HG03469 (cell line): ENCODE results near the gene CABP1.
"Not testable (repeated sequence)": the region's sequence is repeated elsewhere in the genome, so short reads cannot be mapped to it uniquely, and the experiment has no call there.

Experiments
- ATAC-seq: cut with Tn5 transposase; IDR thresholded peaks from one replicate; pipeline ENCODE4 v1.9.1; 2021; ENCODE audit warnings: mild to moderate bottlenecking, moderate library complexity, moderate number of reproducible peaks; ENCODE audit not compliant: unreplicated experiment

The CABP1 gene

DNA sequence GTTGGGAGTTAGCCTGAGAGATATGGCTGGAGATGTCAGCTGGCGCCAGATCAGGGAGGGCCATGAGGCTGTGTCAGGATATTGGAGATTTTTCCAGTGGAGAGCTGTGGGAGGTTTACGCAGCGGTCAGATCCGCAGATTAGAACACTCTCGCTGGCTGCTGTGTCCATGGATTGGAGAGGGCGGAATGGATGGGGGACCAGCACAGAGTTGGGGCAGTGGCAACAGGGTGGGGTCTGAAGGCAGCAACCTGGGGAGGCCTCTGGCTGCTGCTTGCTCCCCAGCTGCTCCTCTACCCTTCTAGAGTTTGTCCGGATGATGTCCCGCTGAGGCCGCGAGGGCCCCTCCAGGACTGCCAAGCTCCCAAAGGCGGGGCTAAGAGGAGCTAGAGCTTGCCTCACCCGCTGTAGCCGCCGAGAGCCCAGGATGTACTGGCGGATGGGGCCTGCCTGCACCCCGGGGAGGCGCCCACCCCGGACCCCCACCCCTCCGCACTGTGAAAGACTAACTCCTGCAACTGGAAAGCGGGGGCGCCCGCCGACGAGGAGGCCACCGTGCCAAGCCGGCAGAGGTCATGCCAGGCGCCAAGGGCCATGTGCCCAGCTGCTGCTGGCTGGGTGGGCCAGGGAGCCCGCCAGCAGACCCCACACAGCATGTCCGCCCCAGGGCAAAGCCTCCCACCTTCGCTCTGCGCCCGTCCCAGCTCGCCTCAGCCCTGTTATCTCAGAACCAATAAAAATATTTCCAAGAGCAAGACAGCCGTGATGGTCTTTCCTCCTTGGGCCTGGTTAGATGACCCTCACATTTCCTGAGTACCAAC lies 26.4 kb downstream of the CABP1 start:
- no peak for ATAC-seq

DNA sequence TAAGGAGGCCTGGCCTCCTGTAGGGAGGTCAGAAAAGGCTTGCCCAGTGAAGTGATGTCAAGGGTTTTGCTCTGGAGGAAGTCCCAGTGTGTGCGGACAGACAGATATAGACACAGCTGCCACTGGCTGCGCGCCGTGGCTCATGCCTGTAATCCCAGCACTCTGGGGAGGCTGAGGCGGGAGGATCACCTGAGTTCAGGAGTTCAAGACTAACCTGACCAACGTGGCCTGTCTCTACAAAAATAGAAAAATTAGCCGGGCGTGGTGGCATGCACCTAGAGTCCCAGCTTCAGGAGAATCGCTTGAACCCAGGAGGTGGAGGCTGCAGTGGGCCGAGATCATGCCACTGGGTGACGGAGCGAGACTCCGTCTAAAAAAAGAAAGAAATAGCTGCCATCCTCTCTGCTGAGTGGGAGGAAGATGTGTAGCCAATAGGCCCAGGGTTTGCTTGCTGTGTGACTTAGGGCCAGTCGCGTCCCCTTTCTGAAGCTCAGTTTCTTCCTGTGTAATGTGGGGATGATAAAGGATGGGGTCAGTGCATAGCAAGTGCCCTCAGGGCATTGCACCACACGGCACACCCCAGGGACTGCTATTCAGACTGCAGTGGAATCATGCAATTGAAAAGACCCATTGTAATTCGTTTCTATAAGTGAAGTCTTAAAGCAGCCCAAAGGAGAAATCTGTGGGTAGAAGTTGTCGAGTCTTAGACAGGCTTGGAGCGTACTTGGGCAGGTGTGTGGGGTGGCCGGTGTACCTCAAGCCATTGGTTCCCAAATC lies 27.9 kb downstream of the CABP1 start:
- no peak for ATAC-seq

DNA sequence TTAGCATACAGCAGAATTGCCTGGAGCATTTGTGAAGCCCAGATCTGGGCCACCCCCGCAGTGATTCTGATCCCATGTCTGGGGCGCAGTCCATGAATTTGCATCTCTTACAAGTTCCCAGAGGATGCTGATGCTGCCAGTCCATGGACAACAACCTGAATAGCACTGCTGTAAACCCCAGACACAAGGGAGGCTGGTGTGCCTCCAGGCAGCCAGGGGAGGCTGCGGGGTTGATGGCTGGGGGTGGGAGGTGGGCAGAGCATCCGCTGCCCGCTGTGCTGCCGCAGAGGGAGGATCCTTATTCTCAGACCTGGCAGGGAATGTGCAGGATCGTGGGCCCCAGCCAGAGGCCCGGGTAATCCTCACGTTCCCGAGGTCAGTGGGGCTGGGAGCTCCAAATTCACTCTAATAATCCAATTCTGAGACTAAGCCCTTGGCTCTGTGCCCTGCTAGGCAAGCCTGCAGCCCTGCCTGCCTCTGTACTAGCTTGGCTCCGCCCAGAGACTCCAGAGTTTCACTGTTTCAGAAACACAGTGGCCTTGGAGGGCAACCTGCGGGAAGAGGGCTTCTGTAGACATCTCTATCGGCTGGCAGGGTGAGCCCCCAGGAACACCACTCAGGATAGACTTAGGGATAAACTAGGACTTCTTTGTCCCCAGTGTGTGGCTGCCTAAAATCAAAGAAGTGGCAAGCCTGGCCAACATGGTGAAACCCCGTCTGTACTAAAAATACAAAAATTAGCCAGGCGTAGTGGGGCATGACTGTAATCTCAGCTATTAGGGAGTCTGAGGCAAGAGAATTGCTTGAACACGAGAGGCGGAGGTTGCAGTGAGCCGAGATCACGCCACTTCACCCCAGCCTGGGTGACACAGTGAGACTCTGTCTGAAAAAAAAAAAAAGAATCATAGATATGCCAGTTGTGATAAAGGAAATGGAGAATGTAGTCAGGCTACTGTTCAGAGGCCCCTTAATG lies 28.7 kb downstream of the CABP1 start:
- peak; percentile 35 for ATAC-seq

DNA sequence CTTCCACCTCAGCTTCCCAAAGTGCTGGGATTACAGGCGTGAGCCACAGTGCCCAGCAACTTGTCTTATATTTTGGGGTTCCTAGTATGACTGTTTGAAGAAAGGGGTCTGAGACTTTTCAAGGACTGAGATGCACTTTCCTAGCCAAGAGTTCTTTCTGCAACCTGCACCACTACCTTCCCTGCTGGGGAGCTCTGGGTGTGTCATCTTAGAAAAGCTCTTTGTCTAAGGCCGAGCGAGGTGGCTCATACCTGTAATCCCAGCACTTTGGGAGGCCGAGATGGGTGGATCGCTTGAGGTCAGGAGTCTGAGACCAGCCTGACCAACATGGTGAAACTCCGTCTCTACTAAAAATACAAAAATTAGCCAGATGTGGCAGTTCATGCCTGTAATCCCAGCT lies 29.8 kb downstream of the CABP1 start:
- ATAC-seq: not testable (repeated sequence)

GRCh38 chr12:120670667-120671066 lies 30.2 kb downstream of the CABP1 start:
- ATAC-seq: no peak

- no peak for ATAC-seq
Observed at GRCh38 chr12:120674097-120674636, 33.7 kb downstream of the CABP1 start.

- no peak for ATAC-seq
Observed at GRCh38 chr12:120677765-120678473, 37.5 kb downstream of the CABP1 start.

- ATAC-seq: no peak
Observed at GRCh38 chr12:120678572-120678971, 38.1 kb downstream of the CABP1 start.

- ATAC-seq: no peak
Observed at GRCh38 chr12:120680165-120680738, 39.8 kb downstream of the CABP1 start.

- ATAC-seq: no peak
Observed at GRCh38 chr12:120684523-120684932, 44.1 kb downstream of the CABP1 start.

DNA sequence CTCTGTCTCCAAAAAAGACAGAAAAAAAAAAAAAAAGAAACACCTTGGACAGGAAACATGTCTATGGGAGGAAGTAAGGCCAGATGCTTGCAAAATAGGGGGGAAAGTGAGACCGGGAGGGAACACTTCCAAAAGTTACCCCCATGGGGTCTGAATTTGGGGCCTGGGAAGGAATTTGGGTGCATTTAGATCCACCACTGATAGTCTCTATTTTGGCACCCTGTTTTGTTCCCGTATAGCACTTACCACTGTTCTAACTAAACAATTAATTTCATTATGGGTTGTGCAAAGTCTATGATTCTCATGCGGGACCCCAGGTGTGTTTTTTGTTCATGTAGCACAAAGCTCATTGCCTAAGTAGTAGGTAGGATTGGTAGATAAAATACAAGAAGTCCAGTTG lies 45.1 kb downstream of the CABP1 start:
- no peak for ATAC-seq

DNA sequence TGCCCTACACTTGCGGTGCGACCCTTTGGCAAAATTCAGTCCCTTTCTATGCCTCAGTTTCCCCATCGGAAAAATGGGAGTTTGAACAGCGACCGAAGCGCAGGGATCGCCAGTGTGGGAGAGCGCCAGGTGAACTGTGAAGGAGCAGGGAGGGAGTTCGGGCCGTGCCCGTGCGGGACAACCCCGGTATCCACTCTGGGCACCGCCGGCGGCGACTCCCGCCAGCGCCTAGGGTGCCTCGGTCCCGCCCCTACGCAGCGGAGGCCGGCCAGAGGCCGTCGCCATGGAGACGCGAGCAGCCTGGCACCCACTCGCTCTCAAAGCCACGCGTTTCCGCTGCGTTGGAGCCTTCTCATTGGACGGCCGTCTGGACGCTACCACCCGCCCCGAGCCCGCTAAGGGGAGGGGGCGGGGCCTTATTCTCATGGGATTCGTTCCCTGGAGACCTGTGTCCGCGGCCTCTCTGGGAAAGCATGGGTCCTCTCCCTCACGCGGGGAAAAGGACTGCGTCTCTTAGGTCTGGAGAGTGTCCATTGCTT lies 45.8 kb downstream of the CABP1 start:
- ATAC-seq: peak; percentile 55

DNA sequence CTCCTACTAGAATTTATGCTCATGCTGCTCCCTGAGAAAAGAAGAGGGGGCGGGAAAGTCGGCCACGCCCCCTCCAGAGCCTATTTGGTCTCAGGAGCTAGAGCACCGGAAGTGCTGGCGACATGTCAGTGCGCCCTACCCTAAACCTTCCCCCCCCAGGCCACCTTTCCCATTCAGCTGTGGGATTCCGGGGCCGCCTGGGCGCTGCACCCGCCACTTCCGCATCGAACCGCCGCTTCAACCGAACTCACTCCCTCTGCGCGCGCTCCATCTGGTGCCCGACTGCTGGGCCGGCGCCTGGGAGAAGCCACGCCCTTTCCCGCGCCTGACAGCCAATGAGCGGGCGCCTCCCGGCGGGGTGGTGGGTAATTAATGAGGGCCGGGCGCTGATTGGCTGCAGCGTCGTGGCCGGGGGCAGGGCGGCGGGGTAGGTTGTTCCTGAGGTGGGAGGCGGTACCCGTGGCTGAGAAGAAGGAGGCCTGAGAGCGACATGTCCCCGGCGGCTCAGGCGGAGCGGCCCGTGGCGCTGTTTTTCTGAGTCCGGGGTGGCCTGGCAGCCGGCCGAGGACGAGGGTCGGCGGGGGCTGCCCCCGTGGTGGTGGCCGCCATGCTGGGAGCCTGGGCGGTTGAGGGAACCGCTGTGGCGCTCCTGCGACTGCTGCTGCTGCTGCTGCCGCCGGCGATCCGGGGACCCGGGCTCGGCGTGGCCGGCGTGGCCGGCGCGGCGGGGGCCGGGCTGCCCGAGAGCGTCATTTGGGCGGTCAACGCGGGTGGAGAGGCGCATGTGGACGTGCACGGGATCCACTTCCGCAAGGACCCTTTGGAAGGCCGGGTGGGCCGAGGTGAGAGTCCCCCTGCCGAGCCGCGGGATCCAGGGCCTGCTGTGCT lies 46.5 kb downstream of the CABP1 start, which contains the start of gene MLEC:
MLEC (plus strand) TSS at position 460 of the 888 bp plus-strand sequence; CDS start at position 608, 148 bp downstream.
- peak; percentile 40 for ATAC-seq

- no peak for ATAC-seq
Observed at GRCh38 chr12:120687578-120688289, 47.3 kb downstream of the CABP1 start.

DNA sequence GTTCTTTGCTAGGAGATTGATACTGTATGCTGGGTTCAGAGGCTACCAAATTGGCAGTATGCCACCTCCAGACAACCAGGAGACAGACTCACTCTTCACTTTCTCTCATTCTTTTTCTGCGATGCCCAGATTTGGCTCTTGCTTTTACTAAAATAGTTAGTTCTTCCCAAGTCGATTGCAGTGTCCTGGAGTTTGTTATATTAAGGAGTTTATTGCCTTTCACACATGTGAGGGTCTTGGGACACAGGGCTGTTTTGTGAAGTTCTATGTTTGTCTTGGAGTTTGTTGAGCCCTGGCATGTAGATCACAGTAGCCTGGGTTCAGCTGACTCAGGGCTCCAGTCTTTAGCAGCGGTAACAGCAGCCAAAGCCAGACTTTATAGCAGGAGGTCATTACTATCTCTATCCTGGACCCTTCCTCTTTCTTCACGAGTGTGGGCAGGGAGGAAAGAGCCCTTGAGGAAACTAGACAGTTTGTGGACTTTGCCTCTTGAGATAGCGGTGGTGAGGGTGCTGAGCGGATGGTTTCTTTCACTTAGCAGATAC lies 48.2 kb downstream of the CABP1 start:
- ATAC-seq: no peak

GRCh38 chr12:120689397-120690082 lies 49.1 kb downstream of the CABP1 start:
- ATAC-seq: no peak

DNA sequence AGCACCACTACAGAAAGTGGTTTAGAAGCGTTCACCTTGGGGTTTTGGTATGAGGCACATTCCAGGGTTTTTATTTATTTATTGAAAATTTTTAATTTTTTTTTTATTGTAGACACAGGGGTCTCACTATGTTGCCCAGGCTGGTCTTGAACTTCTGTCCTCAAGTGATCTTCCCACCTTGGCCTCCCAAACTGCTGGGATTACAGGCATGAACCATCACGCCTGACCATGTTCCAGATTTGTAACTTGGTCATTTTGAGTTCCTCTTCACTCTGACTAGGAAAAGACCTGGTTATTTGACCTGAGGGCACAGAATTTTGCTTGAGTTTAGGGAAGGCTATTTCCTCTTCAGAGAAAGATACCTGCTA lies 49.6 kb downstream of the CABP1 start:
- no peak for ATAC-seq
